ENCODE measurements around the gene SS18L1. TPM values are rescaled to one million over a fixed set of nuclear protein-coding genes. Genes with fewer than 3 reads are reported as not detected.

Gene SS18L1
- total RNA-seq, 4 donors from 2014 or later = 0.51 to 21.7 (median 12.8) TPM

GRCh38 chr20:62208061-62208794 is 64.7 kb downstream of the SS18L1 start:
- Histone ChIP-seq H3K4me3 (no peak overlapping the region), H3K27me3 (peaks cover 3 to 9% of the 10 kb centered on the region in 2 donors), H3K27ac (no peak overlapping the region), H3K4me1 (no peaks in the 10 kb centered on the region), H3K36me3 (no peaks in the 10 kb centered on the region), H3K9me3 (no peaks in the 10 kb centered on the region)
- no peak for TF ChIP-seq POLR2A (IDR thresholded peaks at IDR 0.05)
- no peak for TF ChIP-seq CTCF (IDR thresholded peaks at IDR 0.05)
- no peak for DNase-seq
- intact Hi-C loops (cut with DNase I; ENCODE audit: low total_unique reads) = no loop called here

- no peaks in the 10 kb centered on the region for H3K36me3 ChIP-seq
- no peaks in the 10 kb centered on the region for H3K9me3 ChIP-seq
- TF ChIP-seq CTCF (IDR thresholded peaks at IDR 0.05) (no peak), POLR2A (IDR thresholded peaks at IDR 0.05) (no peak)
- intact Hi-C loops (cut with DNase I; ENCODE audit: low total_unique reads) = no loop called here
- H3K4me1 ChIP-seq = no peaks in the 10 kb centered on the region
- no peak overlapping the region for H3K27ac ChIP-seq
- H3K27me3 ChIP-seq = peaks cover 3 to 9% of the 10 kb centered on the region in 2 donors
- DNase-seq = no peak
- no peak overlapping the region for H3K4me3 ChIP-seq
These were observed 65.5 kb downstream of the SS18L1 start for GRCh38 chr20:62208795-62209755.

- H3K9me3 ChIP-seq = no peaks in the 10 kb centered on the region
- intact Hi-C loops (cut with DNase I; ENCODE audit: low total_unique reads) = no loop called here
- no peaks in the 10 kb centered on the region for H3K36me3 ChIP-seq
- no peak overlapping the region for H3K27ac ChIP-seq
- H3K27me3 ChIP-seq = peaks cover 3 to 16% of the 10 kb centered on the region in 2 donors
- H3K4me3 ChIP-seq = no peak overlapping the region
- DNase-seq = no peak
- no peak for TF ChIP-seq POLR2A (IDR thresholded peaks at IDR 0.05)
- TF ChIP-seq CTCF (IDR thresholded peaks at IDR 0.05) = no peak
- H3K4me1 ChIP-seq = no peaks in the 10 kb centered on the region
These were observed 66.4 kb downstream of the SS18L1 start for GRCh38 chr20:62209850-62210495.

- Histone ChIP-seq H3K27ac (no peak overlapping the region), H3K27me3 (peaks cover 3 to 16% of the 10 kb centered on the region in 2 donors), H3K36me3 (no peaks in the 10 kb centered on the region), H3K9me3 (no peaks in the 10 kb centered on the region), H3K4me3 (no peak overlapping the region), H3K4me1 (no peaks in the 10 kb centered on the region)
- intact Hi-C loops (cut with DNase I; ENCODE audit: low total_unique reads) = no loop called here
- no peak for DNase-seq
- TF ChIP-seq POLR2A (IDR thresholded peaks at IDR 0.05) = no peak
- no peak for TF ChIP-seq CTCF (IDR thresholded peaks at IDR 0.05)
These were observed 66.9 kb downstream of the SS18L1 start for GRCh38 chr20:62210496-62210855.

Measured in uterus (tissue), 4 donors.